Fibroblast of the aortic adventitia (primary cell): ENCODE data around the gene ST3GAL4. TPM values are rescaled to one million over a fixed set of nuclear protein-coding genes. Genes with fewer than 3 reads are reported as not detected.
"Not testable (repeated sequence)": the region's sequence is repeated elsewhere in the genome, so short reads cannot be mapped to it uniquely, and the experiment has no call there.

Experiments
- DNase-seq: peaks from one replicate; pipeline ENCODE4 v3.0.0-alpha.2; 2010; ENCODE audit warnings: low read depth
- H3K4me3 ChIP-seq: 2 replicates; pipeline ENCODE4 v1.5.1; 2011; ENCODE audit warnings: low read depth, mild to moderate bottlenecking, control low read depth, low read length, moderate library complexity
- CTCF ChIP-seq: IDR thresholded peaks from 2 replicates; pipeline ENCODE4 v1.5.1; 2011; ENCODE audit warnings: mild to moderate bottlenecking, low read length, control low read depth, inconsistent platforms; ENCODE audit not compliant: insufficient read depth
- total RNA-seq: library from RNA; depleted of rRNA; stranded (reverse); fragments of >200 nt; gene quantifications from 2 replicates; pipeline ENCODE4 v1.2.3, GENCODE V29; 2012; ENCODE audit warnings: low replicate concordance

Gene ST3GAL4
- total RNA-seq, 1 donor, result 25.4 TPM

GRCh38 chr11:126345759-126346585 lies 9.5 kb upstream of the ST3GAL4 start:
- H3K4me3 ChIP-seq, result no peak overlapping the region
- peak; percentile 97 for DNase-seq
- TF ChIP-seq CTCF, result no peak

- TF ChIP-seq CTCF, result no peak
- no peak overlapping the region for H3K4me3 ChIP-seq
- no peak for DNase-seq
Measured at GRCh38 chr11:126346586-126346940, 8.9 kb upstream of the ST3GAL4 start.

- H3K4me3 ChIP-seq, result not testable (repeated sequence)
- DNase-seq, result peak; percentile 26
Measured at GRCh38 chr11:126346946-126347345, 8.5 kb upstream of the ST3GAL4 start.

- no peak overlapping the region for H3K4me3 ChIP-seq
- TF ChIP-seq CTCF, result no peak
- no peak for DNase-seq
Measured at GRCh38 chr11:126347751-126348668, 7.5 kb upstream of the ST3GAL4 start.

- peak; percentile 67 for DNase-seq
- H3K4me3 ChIP-seq, result no peak overlapping the region
- no peak for TF ChIP-seq CTCF
Measured at GRCh38 chr11:126348806-126349582, 6.5 kb upstream of the ST3GAL4 start.

- TF ChIP-seq CTCF, result no peak
- DNase-seq, result peak; percentile 68
- no peak overlapping the region for H3K4me3 ChIP-seq
Measured at GRCh38 chr11:126350836-126351235, 4.7 kb upstream of the ST3GAL4 start.
